Activated T-cell treated with anti-CD3 and anti-CD28 coated beads for 4 hours (primary cell): Measurements from ENCODE around the gene KRTAP24-1.

Experiments used
- DNase-seq: peaks from one replicate; pipeline ENCODE4 v3.0.0-alpha.2; 2020

Gene KRTAP24-1

GRCh38 chr21:30233228-30234020, 49.3 kb downstream of the KRTAP24-1 start:
- no peak for DNase-seq

GRCh38 chr21:30232011-30232410, 50.7 kb downstream of the KRTAP24-1 start:
- DNase-seq, result no peak
